ACHN (cell line): Measurements from ENCODE around the gene SPRED2.

Source experiments
- DNase-seq: peaks from one replicate; pipeline ENCODE4 v3.0.0-alpha.2; 2015
- in situ Hi-C: cut with HindIII; loops from 2 replicates; pipeline ENCODE4 v1.10.0; 2017; ENCODE audit warnings: low sequenced_read_pairs, low pct_ligation_motif_present, low pct_unique_long_range_greater_than_20kb

Gene SPRED2

GRCh38 chr2:65300761-65301711, 131.4 kb downstream of the SPRED2 start:
- no peak for DNase-seq

DNA sequence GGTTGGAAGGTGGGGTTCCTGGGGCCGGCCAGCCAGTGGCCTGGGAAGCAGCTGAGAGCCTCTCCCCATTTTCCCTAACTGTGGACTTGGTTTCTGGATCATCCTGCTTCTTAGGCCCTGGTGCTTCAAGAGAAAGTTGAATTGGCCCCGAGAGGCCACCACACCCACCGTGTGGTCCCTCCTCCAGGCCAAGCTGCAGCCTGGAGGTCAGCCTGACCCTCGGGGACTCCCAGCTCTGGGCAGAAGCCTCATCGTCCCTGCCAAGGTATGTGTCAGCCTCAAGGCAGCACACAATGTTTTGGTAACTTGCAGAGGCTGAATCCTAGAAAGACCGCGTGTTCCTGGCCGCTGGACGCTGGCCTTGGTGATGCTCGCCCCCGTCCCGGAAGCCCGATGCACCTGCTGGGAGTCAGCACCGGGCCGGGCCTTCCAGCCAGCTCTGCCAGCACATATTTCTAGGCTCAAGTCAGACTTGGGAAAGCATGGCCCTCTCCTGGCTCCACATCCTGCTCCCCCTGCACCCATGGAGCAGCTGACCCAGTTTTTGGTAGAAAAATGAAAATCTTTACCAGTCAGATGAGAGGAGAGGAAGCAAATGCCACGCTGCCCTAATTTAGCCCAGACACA, 132.2 kb downstream of the SPRED2 start:
- in situ Hi-C loops, result no loop called here

More at GRCh38 chr2:65300761-65301711, 131.4 kb downstream of the SPRED2 start:
- in situ Hi-C loops, result no loop called here

DNA sequence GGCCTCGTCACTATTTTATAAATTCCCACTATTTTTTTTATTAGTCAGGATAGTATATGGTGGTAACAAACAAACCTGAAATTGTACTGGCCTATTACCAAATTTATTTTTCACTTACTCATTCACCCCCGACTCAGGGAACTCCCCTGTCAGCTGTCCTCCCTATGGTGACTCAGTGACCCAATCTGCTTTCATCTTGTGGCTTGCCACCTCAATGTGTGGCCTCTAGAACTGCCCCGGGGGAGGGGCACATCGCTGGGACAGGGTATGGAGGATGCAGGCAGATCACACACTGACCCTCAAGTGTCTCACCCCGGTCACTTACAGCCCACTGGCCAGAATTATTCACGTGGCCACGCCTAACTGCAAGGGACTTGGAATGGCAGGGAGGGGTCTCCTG, 133.2 kb downstream of the SPRED2 start:
- no peak for DNase-seq
- in situ Hi-C loops, result no loop called here

More for the DNA sequence above, 132.2 kb downstream of the SPRED2 start:
- DNase-seq, result no peak

GRCh38 chr2:65298089-65298488, 134.3 kb downstream of the SPRED2 start:
- in situ Hi-C loops, result no loop called here
- no peak for DNase-seq

DNA sequence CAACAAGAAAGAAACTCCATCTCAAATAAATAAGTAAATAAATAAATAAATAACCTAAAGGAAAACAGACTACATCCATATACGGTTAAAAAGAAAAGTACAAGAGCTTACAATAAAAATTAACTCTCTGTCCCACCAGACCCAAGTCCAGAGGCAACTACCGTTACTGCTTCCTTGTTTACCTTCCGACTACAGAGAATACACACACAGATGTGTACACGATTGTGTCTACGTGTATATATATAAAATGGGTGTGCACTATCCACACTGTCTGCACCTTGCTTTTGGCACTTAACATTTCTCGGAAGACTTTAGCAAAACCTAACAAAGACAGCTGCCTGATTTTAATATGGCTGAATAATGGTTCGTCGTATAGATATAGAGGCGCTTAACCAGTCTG, 134.9 kb downstream of the SPRED2 start:
- in situ Hi-C loops, result no loop called here
- no peak for DNase-seq

DNA sequence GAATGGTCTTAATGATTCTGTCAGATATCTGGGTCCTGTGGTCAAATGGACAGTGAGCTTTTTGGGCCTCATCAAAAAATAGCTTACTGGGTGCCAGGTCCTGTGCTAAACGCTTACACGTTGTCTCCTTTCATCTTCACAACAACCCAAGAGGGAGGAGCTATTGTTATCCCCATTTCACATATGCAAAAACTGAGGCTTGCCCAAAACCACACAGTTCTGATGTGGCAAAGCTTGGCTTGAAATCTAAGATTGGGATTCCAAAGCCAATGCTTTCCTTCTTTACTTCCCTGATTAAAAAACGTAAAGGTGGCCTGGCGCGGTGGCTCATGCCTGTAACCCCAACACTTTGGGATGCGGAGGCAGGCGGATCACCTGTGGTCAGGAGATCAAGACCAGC, 135.4 kb downstream of the SPRED2 start:
- no peak for DNase-seq
- in situ Hi-C loops, result no loop called here

- DNase-seq, result no peak
Observed at GRCh38 chr2:65294701-65295100, 137.7 kb downstream of the SPRED2 start.

GRCh38 chr2:65294136-65294535, 138.3 kb downstream of the SPRED2 start:
- no peak for DNase-seq
- in situ Hi-C loops, result no loop called here

More at GRCh38 chr2:65294701-65295100, 137.7 kb downstream of the SPRED2 start:
- in situ Hi-C loops, result no loop called here

DNA sequence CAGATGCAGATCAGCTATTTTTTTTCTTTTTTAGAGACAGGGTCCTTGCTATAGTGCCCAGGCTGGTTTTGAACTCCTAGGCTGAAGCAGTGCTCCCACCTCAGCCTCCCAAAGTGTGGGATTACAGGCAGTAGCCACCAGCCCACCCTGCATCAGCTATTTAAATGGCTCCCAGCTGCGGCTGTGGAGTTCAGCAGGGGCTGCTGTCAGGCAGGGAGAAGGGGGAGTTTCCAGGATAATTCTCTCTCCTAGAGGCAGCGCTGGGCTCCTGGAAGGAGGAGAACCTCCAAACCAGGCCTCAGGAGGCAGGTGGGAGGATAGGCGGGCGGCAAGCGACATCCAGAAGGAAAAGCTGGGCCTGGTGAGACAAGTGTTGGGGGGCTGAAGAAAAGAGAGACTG, 139.0 kb downstream of the SPRED2 start:
- no peak for DNase-seq
- in situ Hi-C loops, result no loop called here

DNA sequence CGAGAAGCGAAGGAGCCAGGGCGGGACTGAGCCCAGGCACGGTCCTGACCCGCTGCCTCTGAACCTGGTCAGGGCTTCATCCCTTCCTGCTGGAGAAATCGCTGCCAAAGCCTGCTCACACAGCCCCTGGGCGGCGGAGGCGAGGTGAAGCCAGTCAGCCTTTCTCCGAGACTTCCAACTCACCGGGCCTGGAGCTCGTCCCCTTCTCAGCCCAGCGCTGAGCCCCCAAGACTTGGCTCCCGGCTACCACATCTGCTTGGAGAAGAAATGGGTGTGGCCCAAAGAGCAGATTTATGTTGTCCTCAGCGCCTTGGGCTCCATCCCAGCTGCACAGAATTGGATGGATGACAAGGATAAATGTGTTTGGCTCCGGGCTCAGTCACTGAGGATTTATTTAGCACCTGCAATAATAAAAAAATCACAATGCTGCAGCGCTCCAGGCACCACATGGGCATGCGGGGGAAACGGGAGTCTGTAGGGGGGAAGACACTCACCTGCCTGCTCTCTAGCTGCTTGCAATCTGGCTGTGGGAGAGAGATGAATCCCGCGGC, 139.9 kb downstream of the SPRED2 start:
- DNase-seq, result no peak
- in situ Hi-C loops, result no loop called here

GRCh38 chr2:65292106-65292400, 140.3 kb downstream of the SPRED2 start:
- in situ Hi-C loops, result no loop called here
- no peak for DNase-seq

- in situ Hi-C loops, result no loop called here
- no peak for DNase-seq
Observed at GRCh38 chr2:65291216-65292105, 140.9 kb downstream of the SPRED2 start.

GRCh38 chr2:65287364-65287763, 145.0 kb downstream of the SPRED2 start:
- no peak for DNase-seq
- in situ Hi-C loops, result no loop called here

GRCh38 chr2:65282477-65283053, 149.8 kb downstream of the SPRED2 start:
- DNase-seq, result no peak
- in situ Hi-C loops, result no loop called here

DNA sequence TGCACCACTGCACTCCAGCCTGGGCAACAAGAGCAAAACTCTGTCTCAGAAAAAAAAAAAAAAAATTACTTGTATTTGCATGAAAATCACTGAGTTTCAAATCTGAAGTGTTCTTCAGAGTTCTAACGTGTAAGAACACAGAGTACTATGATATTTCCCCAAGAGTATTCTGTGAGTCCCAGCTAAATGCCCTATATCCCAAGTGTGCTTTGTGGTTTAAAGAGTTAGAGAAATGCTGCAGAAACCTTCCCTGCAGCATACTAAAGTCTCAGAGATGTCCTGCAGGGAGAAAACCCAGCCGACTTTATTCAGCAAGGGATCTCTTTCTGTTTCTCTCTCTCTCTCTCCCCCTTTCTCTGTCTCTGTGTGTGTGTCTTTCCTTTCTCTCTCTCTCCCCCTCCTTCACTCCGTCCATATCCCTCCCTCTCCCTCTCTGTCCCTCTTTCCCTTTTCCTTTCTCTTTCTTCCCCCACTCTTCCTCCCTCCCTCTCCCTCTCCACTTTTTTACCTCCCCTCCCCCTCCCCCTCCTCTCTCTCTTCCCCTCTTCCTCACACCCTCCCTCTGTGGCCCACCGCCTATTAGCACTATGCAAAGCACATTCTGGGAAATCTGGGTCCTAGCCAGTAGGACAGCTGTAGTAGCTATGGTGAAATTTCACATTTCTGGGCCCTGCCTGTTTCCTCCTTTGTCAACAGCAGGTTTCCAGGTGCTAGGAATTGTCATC, 150.6 kb downstream of the SPRED2 start:
- no peak for DNase-seq
- in situ Hi-C loops, result no loop called here

DNA sequence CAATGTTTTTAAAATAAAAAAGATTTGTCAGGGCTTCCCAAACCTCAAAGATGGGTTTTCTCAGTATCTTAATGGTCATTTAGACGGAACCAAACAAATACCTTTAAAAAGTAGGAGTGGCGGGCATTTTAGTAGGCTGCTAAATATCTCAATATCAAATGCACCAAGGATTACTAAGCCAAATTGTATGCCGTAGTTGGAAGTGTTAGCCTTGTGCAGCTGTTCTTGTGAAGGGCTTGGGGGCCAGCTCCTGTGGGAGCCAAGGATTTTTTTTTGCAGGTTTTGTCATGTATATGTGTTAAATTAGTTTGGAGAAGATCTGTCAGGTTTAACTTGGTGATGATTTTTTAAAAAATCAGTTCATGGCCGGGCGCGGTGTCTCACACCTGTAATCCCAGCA, 152.6 kb downstream of the SPRED2 start:
- in situ Hi-C loops, result no loop called here
- no peak for DNase-seq

GRCh38 chr2:65278531-65278981, 153.8 kb downstream of the SPRED2 start:
- in situ Hi-C loops, result no loop called here
- no peak for DNase-seq
